Measurements from ENCODE around the gene DDIT4.

DDIT4 gene

DNA sequence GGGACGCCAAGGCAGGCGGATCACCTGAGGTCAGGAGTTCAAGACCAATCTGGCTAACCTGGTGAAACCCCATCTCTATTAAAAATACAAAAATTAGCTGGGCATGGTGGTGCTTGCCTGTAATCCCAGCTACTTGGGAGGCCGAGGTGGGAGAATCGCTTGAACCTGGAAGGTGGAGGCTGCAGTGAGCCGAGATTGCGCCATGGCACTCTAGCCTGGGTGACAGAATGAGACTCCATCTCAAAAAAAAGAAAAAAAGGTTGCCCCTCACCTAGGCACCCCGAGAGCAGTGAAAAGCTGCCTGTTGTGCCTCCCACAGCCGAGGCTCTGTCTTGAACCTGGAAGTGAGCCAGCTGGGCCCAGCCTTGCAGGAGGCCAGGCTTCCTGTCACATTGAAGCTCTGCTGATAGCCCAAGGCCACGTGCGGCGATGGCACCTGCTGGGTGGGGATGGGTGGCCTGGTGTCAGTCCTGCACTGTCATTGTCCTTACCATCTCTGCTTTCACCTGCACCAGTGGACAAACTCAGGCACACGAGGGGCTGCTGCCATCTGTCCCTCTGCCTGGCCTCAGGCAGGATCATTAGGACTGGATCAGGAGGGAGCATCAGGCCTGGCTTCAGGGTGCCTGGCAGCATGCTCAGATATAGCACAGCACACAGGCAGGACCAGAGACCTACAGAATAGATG is 43.2 kb downstream of the DDIT4 start:
- DNase-seq (ENCODE audit: low spot score): peak; percentile 73

DNA sequence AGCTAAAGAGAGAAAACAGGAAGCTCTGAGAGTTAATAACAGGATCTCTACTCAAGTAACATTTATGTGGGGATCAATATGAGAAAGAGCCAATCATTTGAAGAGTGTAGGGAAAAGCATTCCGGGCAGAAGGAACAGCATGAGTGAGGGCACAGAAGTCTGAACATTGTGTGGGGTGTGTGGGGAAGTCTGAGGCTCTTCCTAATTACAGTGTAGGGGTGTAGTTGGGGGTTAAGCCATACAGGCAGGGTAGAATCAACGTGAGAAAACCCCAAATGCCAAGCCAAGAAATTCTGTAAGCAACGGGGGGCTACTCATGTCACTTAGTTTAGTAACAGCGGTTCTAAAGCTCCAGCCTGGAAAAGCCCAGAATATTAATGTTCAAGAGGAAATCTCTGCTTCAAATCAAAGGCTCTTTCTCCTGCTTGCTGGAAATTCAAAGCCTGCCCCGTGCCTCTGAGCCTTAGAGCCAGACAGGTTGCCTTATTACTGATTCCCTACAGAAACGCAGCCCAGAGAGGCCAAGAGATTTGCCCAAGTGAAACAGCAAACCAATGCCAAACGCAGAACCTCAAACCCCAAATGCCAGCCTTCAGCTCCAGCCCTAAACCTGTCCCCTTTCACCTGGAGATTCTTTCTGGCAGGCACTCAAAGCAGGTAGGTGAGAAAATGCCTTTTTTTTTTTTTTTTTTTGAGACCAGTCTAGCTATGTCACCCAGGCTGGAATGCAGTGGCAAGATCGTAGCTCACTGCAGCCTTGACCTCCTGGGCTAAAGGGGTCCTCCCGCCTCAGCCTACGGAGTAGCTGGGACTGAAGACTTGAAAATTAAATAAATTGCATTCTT is 44.9 kb downstream of the DDIT4 start:
- DNase-seq (ENCODE audit: low spot score): no peak

DNA sequence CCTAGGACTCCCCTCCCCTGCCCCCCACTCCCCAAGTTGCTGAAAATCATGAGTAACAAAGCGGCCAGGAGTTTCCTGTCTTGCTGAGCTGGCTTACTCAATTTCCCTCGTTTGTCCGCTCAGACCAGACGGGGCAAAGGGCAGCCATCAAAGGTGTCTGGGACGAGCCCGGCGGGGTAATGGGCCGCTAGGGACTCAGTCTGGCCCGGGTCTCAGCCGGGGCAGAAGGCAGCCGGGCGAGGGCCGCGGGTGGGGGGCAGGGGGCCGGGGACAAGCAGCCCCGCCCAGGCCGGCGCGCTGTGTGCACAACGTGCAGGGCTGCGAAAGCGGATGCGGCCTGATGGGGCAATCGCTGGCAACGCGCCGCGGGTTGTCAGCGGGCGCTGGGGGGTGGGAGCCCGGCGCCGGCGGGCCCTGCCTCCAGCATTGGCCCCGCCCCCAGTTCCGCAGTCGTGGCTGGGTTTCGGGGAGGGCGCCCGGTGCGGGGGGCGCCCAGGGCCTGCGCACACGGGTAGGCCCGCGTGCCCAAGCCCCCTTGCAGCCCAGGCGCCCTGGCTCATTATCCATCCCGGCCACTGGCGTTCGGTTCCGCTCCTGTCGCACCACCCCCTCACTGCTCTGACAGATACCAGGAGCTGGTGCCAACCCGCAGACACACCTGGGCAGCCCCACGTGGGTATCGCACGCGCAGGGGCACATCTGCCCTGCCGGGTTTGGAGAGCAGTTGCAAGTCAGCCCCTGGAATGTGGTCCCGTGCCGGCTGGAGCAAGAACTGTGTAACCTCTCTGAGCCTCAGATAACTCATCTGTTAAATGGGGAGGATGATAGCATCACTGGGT is 45.9 kb downstream of the DDIT4 start:
- peak; percentile 80 for DNase-seq (ENCODE audit: low spot score)

DNA sequence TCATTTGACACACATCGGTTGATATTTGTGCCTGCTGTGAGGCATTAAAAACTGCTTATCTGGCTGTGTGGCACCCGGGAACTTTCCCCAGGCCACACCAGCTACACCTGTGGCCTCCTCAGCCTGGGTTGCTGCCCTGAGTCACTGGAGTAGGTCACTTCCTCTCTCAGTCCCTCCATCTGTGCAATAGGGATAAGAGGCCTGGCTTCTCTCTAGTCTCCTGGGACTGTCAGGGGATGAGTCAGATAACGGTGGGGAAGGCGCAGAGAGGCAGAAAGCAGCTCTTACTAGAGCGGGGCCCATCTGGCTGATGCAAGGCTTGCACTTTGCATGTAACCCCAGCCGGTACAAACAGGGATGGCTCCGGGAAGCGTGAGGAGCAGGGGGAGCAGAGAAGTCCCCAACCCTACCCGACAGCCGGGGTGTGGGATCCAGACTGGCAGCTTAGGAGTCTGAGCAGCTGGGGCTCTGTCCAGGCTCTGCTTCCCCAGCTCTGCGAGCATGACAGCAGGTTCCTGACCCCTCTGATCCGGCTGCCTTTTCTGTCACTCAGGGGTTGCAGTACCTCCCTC is 47.0 kb downstream of the DDIT4 start:
- peak; percentile 95 for DNase-seq (ENCODE audit: low spot score)

DNA sequence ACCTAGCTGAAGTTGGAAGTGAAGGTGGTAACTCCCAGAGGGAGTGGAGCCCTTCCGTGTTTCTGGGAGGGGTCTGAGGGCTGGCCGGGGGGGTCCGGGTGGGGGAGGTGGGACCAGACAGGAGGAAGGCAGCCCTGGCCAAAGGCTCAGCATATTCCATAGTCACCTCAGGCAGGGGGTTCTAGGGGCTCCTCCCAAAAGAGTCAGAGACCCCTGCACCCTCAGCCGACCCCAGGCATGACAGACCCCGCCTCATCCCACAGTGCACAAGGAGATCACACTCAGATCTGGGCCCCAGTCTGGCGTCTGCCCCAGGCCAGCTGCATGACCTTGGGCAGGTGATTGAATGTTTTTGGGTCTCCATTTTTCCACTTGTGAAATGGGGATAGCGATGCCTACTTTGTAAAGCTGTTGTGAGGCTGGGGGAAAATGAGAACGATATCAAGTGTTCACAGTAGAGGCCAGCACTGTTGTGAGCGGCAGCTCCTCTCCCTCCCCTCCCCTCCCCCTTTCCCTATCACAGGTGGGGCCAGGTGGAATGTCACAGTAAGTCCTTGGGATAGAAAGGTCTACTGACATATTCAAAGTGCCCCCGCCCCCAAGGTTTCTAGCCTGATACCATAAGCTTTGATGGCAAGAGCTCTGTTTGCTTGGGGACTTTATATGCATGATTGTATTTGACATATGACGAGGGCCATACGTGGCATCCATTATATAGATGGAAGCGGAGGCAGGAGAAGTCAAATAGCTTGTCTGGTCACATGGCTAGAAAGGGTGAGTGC is 47.7 kb downstream of the DDIT4 start:
- peak; percentile 36 for DNase-seq (ENCODE audit: low spot score)

- no peak for DNase-seq (ENCODE audit: low spot score)
Measured at GRCh38 chr10:72322030-72322279, 48.2 kb downstream of the DDIT4 start.

DNA sequence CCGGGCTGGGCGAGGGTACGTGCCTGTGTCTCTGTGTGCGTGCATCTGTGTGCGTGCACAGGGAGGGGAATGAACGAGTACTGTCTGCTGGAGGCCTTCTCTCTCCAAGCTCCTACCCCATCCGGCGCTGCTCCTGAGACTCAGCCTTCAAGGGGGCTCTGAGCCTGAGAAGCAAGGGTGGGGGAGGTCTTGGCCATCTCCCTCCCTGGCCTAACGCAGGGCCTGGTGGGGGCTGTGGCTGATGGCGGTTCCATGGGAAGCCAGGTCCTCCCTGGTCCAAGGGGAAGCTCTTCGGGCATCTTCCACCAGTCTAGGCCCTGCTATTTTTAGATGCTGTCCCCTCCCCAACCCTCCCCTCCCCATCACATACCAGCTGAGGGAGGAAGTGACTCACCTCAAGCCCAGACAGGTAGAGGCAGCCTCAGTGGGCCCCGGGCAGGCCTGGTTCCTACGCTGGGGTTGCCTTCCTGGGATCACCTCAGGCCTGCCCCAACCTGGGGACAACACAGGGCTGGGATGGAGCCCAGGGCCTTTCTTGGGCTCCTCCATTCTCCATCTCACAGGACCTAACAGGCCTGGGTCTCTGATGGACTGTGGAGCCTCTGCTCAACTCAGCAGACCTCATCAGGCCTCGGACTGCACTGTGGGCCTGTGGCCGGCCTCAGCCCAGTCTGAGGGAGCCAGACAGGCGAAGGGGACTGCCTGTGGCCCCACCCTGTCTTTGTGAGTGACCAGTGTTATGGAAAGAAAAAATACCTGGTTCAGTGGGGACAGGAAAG is 48.7 kb downstream of the DDIT4 start:
- no peak for DNase-seq (ENCODE audit: low spot score)

DNA sequence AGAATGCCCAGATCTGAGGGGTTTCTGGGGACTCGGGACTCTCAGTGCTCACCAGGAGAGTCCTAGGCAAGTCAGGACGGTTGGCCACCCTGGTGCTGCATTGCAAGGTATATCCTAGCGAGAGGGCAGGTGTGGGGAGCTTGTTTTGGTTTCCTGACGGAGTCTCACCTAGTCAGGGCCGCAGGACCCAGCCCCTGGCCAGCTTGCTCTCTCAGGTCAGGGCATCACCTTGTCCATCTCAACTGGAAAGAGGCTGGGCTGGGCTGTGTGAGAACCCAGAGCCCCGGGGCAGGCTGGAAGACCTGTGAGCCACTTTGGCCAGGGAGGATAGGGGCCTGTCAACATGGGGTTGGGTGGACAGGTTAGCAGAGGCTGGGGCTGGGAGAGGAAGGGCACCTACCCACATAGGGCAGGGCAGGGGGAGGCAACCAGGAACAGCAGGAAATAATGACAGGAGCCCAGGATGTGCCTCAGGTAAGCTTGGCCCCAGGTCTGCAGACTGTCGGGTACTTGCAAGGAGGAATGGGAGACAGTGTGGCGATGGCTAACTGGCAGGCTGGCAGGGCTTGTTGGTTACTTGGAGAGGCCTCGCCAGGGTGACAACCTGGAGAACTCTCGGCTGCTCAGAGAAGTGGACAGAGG is 49.5 kb downstream of the DDIT4 start:
- DNase-seq (ENCODE audit: low spot score): no peak

DNA sequence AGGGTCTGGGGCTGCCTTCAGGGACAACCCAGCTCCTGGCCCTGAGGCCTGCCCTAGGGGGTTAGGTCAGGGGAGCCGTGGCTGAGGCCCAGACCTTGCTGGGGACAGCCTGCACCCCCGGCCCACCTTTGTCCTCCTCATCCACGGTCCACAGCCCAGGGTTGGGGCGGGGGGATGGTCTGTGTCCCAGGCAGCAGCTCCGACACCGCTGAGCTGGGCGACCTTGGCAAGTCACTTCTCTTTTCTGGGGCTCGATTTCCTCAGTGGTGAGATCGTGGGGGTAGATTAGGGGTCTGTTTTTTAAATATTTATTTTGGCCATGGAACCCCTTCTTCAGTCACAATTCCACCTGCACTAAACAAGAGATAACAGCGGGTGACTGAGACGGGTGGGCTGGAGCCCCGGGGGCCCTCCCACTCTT is 50.1 kb downstream of the DDIT4 start:
- no peak for DNase-seq (ENCODE audit: low spot score)
